GM10248 (cell line): ENCODE results near the gene TM2D1.

Experiments used
- CTCF ChIA-PET: fragments of 300-600 bp; sonication (Branson Sonifier 250); formaldehyde crosslinking; extraction: SDS; loops from one replicate; lab custom pipeline; 2021; ENCODE audit warnings: antibody characterized with exemption; lab: Yijun Ruan, JAX
- POLR2A ChIA-PET: fragments of 350-650 bp; sonication (Branson Sonifier 250); formaldehyde crosslinking; extraction: SDS; loops from one replicate; lab custom pipeline; 2020; ENCODE audit warnings: antibody characterized with exemption; lab: Yijun Ruan, JAX
- DNase-seq: peaks from one replicate; pipeline ENCODE4 v3.0.0; 2012; ENCODE audit errors: extremely low spot score
- CTCF ChIP-seq: IDR thresholded peaks from 2 replicates; pipeline ENCODE4 v1.5.1; 2012; ENCODE audit warnings: mild to moderate bottlenecking, low read depth; ENCODE audit errors: extremely low read depth, missing control alignments, control extremely low read depth

Gene TM2D1

GRCh38 chr1:61639608-61640336 is 85.2 kb downstream of the TM2D1 start:
- CTCF ChIA-PET, result interaction anchor here (1.2 to 1.8 kb wide), 3 partner anchors 9 to 44 kb away, joined by 3 to 5 read pairs (median 4); no protein-coding TSS in a partner anchor
- POLR2A ChIA-PET, result no interaction called here
- TF ChIP-seq CTCF, result no peak
- no peak for DNase-seq

GRCh38 chr1:61638911-61639605 is 85.9 kb downstream of the TM2D1 start:
- TF ChIP-seq CTCF, result no peak
- ChIA-PET CTCF (interaction anchor here (1.8 kb wide), 1 partner anchor 44 kb away, joined by 4 read pairs; no protein-coding TSS in a partner anchor), POLR2A (no interaction called here)
- no peak for DNase-seq

GRCh38 chr1:61638296-61638695 is 86.6 kb downstream of the TM2D1 start:
- no peak for DNase-seq
- TF ChIP-seq CTCF, result no peak
- CTCF ChIA-PET, result interaction anchor here (1.0 kb wide), 1 partner anchor 17 kb away, joined by 4 read pairs; no protein-coding TSS in a partner anchor
- POLR2A ChIA-PET, result no interaction called here

GRCh38 chr1:61637470-61637869 is 87.5 kb downstream of the TM2D1 start:
- ChIA-PET POLR2A (no interaction called here), CTCF (interaction anchor here (1.0 kb wide), 1 partner anchor 16 kb away, joined by 4 read pairs; no protein-coding TSS in a partner anchor)
- DNase-seq, result no peak
- TF ChIP-seq CTCF, result no peak

- ChIA-PET CTCF (no interaction called here), POLR2A (no interaction called here)
- no peak for DNase-seq
- no peak for TF ChIP-seq CTCF
Observed at GRCh38 chr1:61636814-61637213, 88.1 kb downstream of the TM2D1 start.

- ChIA-PET CTCF (interaction anchor here (1.3 kb wide), 1 partner anchor 27 kb away, joined by 3 read pairs; no protein-coding TSS in a partner anchor), POLR2A (no interaction called here)
- DNase-seq, result no peak
- no peak for TF ChIP-seq CTCF
Observed at GRCh38 chr1:61636376-61636775, 88.6 kb downstream of the TM2D1 start.
